WTC11 (cell line): Measurements from ENCODE around the gene CTDP1.

Experiments
- ETV6 ChIP-seq: sonication (generic); formaldehyde crosslinking; IDR thresholded peaks from 2 replicates; pipeline ENCODE4 v1.8.1; 2022; ENCODE audit warnings: mild to moderate bottlenecking, missing genetic modification reagents
- JUN ChIP-seq: sonication (generic); formaldehyde crosslinking; IDR thresholded peaks from 2 replicates; pipeline ENCODE4 v1.8.0; 2023; ENCODE audit warnings: mild to moderate bottlenecking, missing genetic modification reagents
- ZNF138 ChIP-seq: sonication (generic); formaldehyde crosslinking; conservative IDR thresholded peaks from 2 replicates; pipeline ENCODE4 v1.8.1; 2022; ENCODE audit warnings: mild to moderate bottlenecking, moderate library complexity, missing genetic modification reagents
- ZNF396 ChIP-seq: fragments of 250-450 bp; sonication (Bioruptor Pico); IDR thresholded peaks from 2 replicates; pipeline ENCODE4 v1.8.0; 2021; ENCODE audit warnings: mild to moderate bottlenecking, moderate library complexity, borderline replicate concordance
- TF ChIP-seq, protein P1 (sequence below): fragments of 200-600 bp; IDR thresholded peaks from 2 replicates; pipeline ENCODE4 v1.8.0; 2022; ENCODE audit warnings: antibody characterized with exemption

- TF ChIP-seq JUN, result no peak
- TF ChIP-seq ZNF396 (CRISPR knock-in tag), result no peak
- TF ChIP-seq ZNF138 (CRISPR knock-in tag), result no peak
- TF ChIP-seq, protein P1, sequence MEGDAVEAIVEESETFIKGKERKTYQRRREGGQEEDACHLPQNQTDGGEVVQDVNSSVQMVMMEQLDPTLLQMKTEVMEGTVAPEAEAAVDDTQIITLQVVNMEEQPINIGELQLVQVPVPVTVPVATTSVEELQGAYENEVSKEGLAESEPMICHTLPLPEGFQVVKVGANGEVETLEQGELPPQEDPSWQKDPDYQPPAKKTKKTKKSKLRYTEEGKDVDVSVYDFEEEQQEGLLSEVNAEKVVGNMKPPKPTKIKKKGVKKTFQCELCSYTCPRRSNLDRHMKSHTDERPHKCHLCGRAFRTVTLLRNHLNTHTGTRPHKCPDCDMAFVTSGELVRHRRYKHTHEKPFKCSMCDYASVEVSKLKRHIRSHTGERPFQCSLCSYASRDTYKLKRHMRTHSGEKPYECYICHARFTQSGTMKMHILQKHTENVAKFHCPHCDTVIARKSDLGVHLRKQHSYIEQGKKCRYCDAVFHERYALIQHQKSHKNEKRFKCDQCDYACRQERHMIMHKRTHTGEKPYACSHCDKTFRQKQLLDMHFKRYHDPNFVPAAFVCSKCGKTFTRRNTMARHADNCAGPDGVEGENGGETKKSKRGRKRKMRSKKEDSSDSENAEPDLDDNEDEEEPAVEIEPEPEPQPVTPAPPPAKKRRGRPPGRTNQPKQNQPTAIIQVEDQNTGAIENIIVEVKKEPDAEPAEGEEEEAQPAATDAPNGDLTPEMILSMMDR, result no peak
- no peak for TF ChIP-seq ETV6 (CRISPR knock-in tag)
These were observed 6.9 kb upstream of the CTDP1 start for GRCh38 chr18:79672490-79673276.
